Pancreas (tissue), 10 donors: ENCODE data around the gene APOL3. TPM values are rescaled to one million over a fixed set of nuclear protein-coding genes. Genes with fewer than 3 reads are reported as not detected.

Source experiments
- ATAC-seq, 4 donors: fragments of 200-7000 bp; cut with Tn5 transposase; one replicate each; pipeline versions ENCODE4 v1.8.0 to v1.9.1; 2020; ENCODE audit warnings: mild to moderate bottlenecking in 4 of 4, moderate library complexity in 4 of 4
- DNase-seq, 6 donors: peaks; one replicate each; pipeline ENCODE4 v3.0.0-alpha.2; 2020
- FAIRE-seq: peaks from 2 replicates; lab custom pipeline; 2012; peaks lifted over from hg19 to GRCh38; lab: Jason Lieb, UNC
- H3K27ac ChIP-seq, 4 donors: fragments of 200-600 bp; sonication (generic); 1 replicate in 3 of 4; 2 replicates in 1 of 4; pipeline versions ENCODE4 v1.5.0 to v1.8.0; 2020
- H3K27me3 ChIP-seq, 4 donors: fragments of 200-600 bp; one replicate each; pipeline ENCODE4 v1.8.0; 2021
- H3K36me3 ChIP-seq, 3 donors: fragments of 200-600 bp; sonication (generic) in 1 of 3; one replicate each; pipeline versions ENCODE4 v1.5.0 to v1.8.0; 2020 to 2021
- H3K4me1 ChIP-seq, 3 donors: fragments of 200-600 bp; one replicate each; pipeline ENCODE4 v1.8.0; 2021
- H3K4me3 ChIP-seq, 4 donors: fragments of 200-600 bp; sonication (generic) in 2 of 4; one replicate each; pipeline versions ENCODE4 v1.5.0 to v1.8.0; 2020 to 2021
- H3K9me3 ChIP-seq, 4 donors: fragments of 200-600 bp; one replicate each; pipeline ENCODE4 v1.8.0; 2021
- CTCF ChIP-seq, 4 donors: fragments of 200-600 bp; sonication (generic) in 3 of 4; IDR thresholded peaks; one replicate each; pipeline versions ENCODE4 v1.5.0 to v1.8.0; 2021; ENCODE audit warnings: antibody characterized with exemption in 4 of 4
- WGBS, 2 donors: extraction: QIAGEN DNeasy Blood & Tissue Kit; methylation state at CpG; one replicate each; pipeline ENCODE4 v1.1.7; 2013; 5-methylcytosine and 5-hydroxymethylcytosine counted together
- intact Hi-C, 3 donors: fragments of 100-400 bp; cut with DNase I; formaldehyde crosslinking; loops; one replicate each; pipeline versions ENCODE4 v1.11.1 to v1.14.2; 2022
- polyA plus RNA-seq, 2 donors: library from polyadenylated mRNA; stranded (reverse); fragments of 200-250 nt; gene quantifications; one replicate each; pipeline ENCODE4 v1.2.3, GENCODE V29; 2013
- total RNA-seq, 6 donors: library from RNA; stranded (reverse); fragmentation: NEBNext Ultra II Directional in 4 of 6; extraction: Animal tissue kit (Norgen Biotek cat#: 25700) in 4 of 6; gene quantifications; one replicate each; pipeline versions ENCODE4 v1.2.1 to v1.2.4, GENCODE V29; 2021 to 2023
- donor health status: healthy with polysubstance abuse.
- donor health status: DM: no; HTN: no; CAD: no; lungs with moderate emphysema.
- donor health status: DM: no; HTN: no; CAD: no.
- donor health status: control.
- donor health status: control.
- donor health status: Bipolar disorder and iron deficiency.
- donor health status: DM: yes; HTN: yes; CAD: no.
- donor health status: DM: no; HTN: no; CAD: no.
- donor health status: DM: no; HTN: no; CAD: no.
- donor health status: DM: yes; HTN: yes; CAD: no.

Gene APOL3
- total and polyA plus RNA-seq, 8 donors: 2.5 to 13.5 (median 5.9) TPM

- Histone ChIP-seq H3K4me3 (no peak overlapping the region), H3K9me3 (no peaks in the 10 kb centered on the region), H3K36me3 (no peaks in the 10 kb centered on the region), H3K4me1 (no peaks in the 10 kb centered on the region), H3K27me3 (no peaks in the 10 kb centered on the region), H3K27ac (no peak overlapping the region)
- DNase-seq (no peak), FAIRE-seq (no peak), ATAC-seq (no peak)
- WGBS, 2 donors: 63 to 66% methylated on average over 14 of the region's 14 CpGs
- no peak for TF ChIP-seq CTCF (IDR thresholded peaks at IDR 0.05)
- intact Hi-C loops: loop anchor here in 1 of 3 donors (10.0 kb wide), 1 partner anchor 195 kb away; no protein-coding TSS in a partner anchor
Observed at GRCh38 chr22:36129486-36130388, 30.8 kb downstream of the APOL3 start.

GRCh38 chr22:36129071-36129470, 31.5 kb downstream of the APOL3 start:
- Histone ChIP-seq H3K27ac (no peak overlapping the region), H3K27me3 (no peaks in the 10 kb centered on the region), H3K4me3 (no peak overlapping the region), H3K9me3 (no peaks in the 10 kb centered on the region), H3K36me3 (no peaks in the 10 kb centered on the region), H3K4me1 (no peaks in the 10 kb centered on the region)
- 81 to 84% methylated on average over 8 to 9 of the region's 9 CpGs for WGBS, 2 donors
- intact Hi-C loops: loop anchor here in 1 of 3 donors (10.0 kb wide), 1 partner anchor 194 kb away; no protein-coding TSS in a partner anchor
- no peak for TF ChIP-seq CTCF (IDR thresholded peaks at IDR 0.05)
- DNase-seq (no peak), FAIRE-seq (no peak), ATAC-seq (no peak)

- Histone ChIP-seq H3K4me3 (no peak overlapping the region), H3K27me3 (no peaks in the 10 kb centered on the region), H3K9me3 (no peaks in the 10 kb centered on the region), H3K36me3 (no peaks in the 10 kb centered on the region), H3K4me1 (peaks cover 0 to 2% (median 0%) of the 10 kb centered on the region in 3 donors), H3K27ac (no peak overlapping the region)
- no peak for FAIRE-seq
- ATAC-seq: no peak
- 80 to 90% methylated on average over 1 of the region's 1 CpG for WGBS, 2 donors
- DNase-seq: no peak
- intact Hi-C loops: loop anchor here in 1 of 3 donors (10.0 kb wide), 1 partner anchor 191 kb away; no protein-coding TSS in a partner anchor
- TF ChIP-seq CTCF (IDR thresholded peaks at IDR 0.05): no peak
Observed at GRCh38 chr22:36125994-36126531, 34.5 kb downstream of the APOL3 start.

GRCh38 chr22:36125434-36125833, 35.1 kb downstream of the APOL3 start:
- Histone ChIP-seq H3K27me3 (no peaks in the 10 kb centered on the region), H3K9me3 (no peaks in the 10 kb centered on the region), H3K27ac (no peak overlapping the region), H3K36me3 (no peaks in the 10 kb centered on the region), H3K4me1 (peaks cover 0 to 2% (median 0%) of the 10 kb centered on the region in 3 donors), H3K4me3 (no peak overlapping the region)
- TF ChIP-seq CTCF (IDR thresholded peaks at IDR 0.05): no peak
- intact Hi-C loops: loop anchor here in 1 of 3 donors (10.0 kb wide), 1 partner anchor 191 kb away; no protein-coding TSS in a partner anchor
- ATAC-seq: no peak
- no peak for DNase-seq
- 84 to 88% methylated on average over 6 of the region's 6 CpGs for WGBS, 2 donors
- no peak for FAIRE-seq
